ENCODE data around the gene PFDN6. TPM values are rescaled to one million over a fixed set of nuclear protein-coding genes. Genes with fewer than 3 reads are reported as not detected.
A peak's percentile ranks its signal among the peaks of the same experiment; 100 is the strongest.

PFDN6 gene
- total and polyA plus RNA-seq, 2 of the 13 experiments (the other 11 are each of a cell fraction or from before 2014, with no cell fraction given), result 75.5 to 87.0 TPM

DNA sequence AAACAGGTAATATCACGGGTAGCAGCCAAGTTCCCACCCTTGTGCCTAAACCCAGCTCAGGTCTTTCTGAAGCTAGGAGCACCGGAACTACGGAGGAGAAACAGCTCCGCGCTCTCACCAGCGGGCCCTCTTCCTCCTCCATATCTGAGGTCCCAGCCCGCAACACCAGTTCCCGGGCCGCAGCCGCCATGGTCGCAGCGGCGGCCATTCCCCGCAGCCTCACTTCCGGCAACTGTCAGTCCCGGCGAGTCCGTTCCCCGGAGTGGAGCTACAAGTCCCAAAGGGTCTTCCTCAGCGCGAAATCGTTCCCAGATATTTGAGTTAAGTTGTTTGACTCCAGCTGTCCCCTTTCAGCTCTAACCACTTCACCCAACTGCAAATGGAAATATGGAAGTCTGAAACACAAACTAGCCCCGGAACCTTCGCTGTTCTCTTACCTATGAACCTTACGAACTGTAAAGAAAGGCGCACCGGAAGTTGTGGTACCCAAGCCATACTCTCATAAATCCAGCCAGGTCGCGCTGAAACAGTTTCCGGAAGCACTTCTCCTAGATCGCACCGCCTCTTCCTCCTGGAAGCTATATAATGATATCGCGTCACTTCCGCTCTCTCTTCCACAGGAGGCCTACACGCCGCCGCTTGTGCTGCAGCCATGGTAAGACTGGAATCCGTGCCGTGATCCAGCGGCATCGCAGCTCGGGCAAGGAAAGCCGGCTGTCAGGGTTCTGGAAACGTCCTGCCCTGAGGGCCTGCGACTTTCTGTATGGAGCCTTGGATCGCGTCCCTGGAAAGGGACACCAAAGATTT lies 17.7 kb upstream of the PFDN6 start, which contains the start of the genes RPS18 and VPS52 (continued):
- TF ChIP-seq, protein P1, sequence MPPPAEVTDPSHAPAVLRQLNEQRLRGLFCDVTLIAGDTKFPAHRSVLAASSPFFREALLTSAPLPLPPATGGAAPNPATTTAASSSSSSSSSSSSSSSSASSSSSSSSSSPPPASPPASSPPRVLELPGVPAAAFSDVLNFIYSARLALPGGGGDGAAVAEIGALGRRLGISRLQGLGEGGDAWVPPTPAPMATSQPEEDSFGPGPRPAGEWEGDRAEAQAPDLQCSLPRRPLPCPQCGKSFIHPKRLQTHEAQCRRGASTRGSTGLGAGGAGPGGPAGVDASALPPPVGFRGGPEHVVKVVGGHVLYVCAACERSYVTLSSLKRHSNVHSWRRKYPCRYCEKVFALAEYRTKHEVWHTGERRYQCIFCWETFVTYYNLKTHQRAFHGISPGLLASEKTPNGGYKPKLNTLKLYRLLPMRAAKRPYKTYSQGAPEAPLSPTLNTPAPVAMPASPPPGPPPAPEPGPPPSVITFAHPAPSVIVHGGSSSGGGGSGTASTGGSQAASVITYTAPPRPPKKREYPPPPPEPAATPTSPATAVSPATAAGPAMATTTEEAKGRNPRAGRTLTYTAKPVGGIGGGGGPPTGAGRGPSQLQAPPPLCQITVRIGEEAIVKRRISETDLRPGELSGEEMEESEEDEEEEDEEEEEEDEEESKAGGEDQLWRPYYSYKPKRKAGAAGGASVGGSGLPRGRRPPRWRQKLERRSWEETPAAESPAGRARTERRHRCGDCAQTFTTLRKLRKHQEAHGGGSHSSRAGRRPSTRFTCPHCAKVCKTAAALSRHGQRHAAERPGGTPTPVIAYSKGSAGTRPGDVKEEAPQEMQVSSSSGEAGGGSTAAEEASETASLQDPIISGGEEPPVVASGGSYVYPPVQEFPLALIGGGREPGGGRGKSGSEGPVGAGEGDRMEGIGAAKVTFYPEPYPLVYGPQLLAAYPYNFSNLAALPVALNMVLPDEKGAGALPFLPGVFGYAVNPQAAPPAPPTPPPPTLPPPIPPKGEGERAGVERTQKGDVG (CRISPR knock-in tag; IDR thresholded peaks at IDR 0.05; ENCODE audit: borderline replicate concordance), result peak; percentile 36; the same call in 1 of the 2 replicates
- TF ChIP-seq FOSL1 (CRISPR knock-in tag; IDR thresholded peaks at IDR 0.05; ENCODE audit: borderline replicate concordance) (no peak), ZNF333 (CRISPR knock-in tag; IDR thresholded peaks at IDR 0.05; ENCODE audit: borderline replicate concordance) (no peak; the same call in 1 of the 2 replicates), NFYC (CRISPR knock-in tag; IDR thresholded peaks at IDR 0.05) (peak; percentile 47; the same call in 1 of the 2 replicates), KDM5B (CRISPR knock-in tag; IDR thresholded peaks at IDR 0.05; ENCODE audit: borderline replicate concordance) (peak; percentile 85; the same call in 1 of the 2 replicates), DPF2 (CRISPR knock-in tag; IDR thresholded peaks at IDR 0.05; ENCODE audit: borderline replicate concordance, low read depth) (no peak), SIX4 (CRISPR knock-in tag; IDR thresholded peaks at IDR 0.05) (no peak; the same call in 1 of the 2 replicates), KLF6 (CRISPR knock-in tag; IDR thresholded peaks at IDR 0.05) (peak; percentile 88; the same call in 1 of the 2 replicates), ZNF891 (CRISPR knock-in tag; IDR thresholded peaks at IDR 0.05) (peak; percentile 87), TBX2 (CRISPR knock-in tag; IDR thresholded peaks at IDR 0.05; ENCODE audit: borderline replicate concordance) (peak; percentile 78)
- TF ChIP-seq, protein P2, sequence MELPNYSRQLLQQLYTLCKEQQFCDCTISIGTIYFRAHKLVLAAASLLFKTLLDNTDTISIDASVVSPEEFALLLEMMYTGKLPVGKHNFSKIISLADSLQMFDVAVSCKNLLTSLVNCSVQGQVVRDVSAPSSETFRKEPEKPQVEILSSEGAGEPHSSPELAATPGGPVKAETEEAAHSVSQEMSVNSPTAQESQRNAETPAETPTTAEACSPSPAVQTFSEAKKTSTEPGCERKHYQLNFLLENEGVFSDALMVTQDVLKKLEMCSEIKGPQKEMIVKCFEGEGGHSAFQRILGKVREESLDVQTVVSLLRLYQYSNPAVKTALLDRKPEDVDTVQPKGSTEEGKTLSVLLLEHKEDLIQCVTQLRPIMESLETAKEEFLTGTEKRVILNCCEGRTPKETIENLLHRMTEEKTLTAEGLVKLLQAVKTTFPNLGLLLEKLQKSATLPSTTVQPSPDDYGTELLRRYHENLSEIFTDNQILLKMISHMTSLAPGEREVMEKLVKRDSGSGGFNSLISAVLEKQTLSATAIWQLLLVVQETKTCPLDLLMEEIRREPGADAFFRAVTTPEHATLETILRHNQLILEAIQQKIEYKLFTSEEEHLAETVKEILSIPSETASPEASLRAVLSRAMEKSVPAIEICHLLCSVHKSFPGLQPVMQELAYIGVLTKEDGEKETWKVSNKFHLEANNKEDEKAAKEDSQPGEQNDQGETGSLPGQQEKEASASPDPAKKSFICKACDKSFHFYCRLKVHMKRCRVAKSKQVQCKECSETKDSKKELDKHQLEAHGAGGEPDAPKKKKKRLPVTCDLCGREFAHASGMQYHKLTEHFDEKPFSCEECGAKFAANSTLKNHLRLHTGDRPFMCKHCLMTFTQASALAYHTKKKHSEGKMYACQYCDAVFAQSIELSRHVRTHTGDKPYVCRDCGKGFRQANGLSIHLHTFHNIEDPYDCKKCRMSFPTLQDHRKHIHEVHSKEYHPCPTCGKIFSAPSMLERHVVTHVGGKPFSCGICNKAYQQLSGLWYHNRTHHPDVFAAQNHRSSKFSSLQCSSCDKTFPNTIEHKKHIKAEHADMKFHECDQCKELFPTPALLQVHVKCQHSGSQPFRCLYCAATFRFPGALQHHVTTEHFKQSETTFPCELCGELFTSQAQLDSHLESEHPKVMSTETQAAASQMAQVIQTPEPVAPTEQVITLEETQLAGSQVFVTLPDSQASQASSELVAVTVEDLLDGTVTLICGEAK (IDR thresholded peaks at IDR 0.05), result peak; percentile 98
- TF ChIP-seq, protein P2 (CRISPR knock-in tag; IDR thresholded peaks at IDR 0.05), result peak; percentile 84
- TF ChIP-seq, protein P3, sequence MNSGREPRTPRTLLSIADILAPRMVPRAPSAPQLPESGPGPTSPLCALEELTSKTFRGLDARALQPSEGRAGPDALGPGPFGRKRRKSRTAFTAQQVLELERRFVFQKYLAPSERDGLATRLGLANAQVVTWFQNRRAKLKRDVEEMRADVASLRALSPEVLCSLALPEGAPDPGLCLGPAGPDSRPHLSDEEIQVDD (CRISPR knock-in tag; IDR thresholded peaks at IDR 0.05; ENCODE audit: borderline replicate concordance), result no peak; the same call in 1 of the 2 replicates
- TF ChIP-seq, protein P4, sequence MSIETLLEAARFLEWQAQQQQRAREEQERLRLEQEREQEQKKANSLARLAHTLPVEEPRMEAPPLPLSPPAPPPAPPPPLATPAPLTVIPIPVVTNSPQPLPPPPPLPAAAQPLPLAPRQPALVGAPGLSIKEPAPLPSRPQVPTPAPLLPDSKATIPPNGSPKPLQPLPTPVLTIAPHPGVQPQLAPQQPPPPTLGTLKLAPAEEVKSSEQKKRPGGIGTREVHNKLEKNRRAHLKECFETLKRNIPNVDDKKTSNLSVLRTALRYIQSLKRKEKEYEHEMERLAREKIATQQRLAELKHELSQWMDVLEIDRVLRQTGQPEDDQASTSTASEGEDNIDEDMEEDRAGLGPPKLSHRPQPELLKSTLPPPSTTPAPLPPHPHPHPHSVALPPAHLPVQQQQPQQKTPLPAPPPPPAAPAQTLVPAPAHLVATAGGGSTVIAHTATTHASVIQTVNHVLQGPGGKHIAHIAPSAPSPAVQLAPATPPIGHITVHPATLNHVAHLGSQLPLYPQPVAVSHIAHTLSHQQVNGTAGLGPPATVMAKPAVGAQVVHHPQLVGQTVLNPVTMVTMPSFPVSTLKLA (IDR thresholded peaks at IDR 0.05), result peak; percentile 69
